Measurements from ENCODE around the gene IFNAR2.

The IFNAR2 gene

DNA sequence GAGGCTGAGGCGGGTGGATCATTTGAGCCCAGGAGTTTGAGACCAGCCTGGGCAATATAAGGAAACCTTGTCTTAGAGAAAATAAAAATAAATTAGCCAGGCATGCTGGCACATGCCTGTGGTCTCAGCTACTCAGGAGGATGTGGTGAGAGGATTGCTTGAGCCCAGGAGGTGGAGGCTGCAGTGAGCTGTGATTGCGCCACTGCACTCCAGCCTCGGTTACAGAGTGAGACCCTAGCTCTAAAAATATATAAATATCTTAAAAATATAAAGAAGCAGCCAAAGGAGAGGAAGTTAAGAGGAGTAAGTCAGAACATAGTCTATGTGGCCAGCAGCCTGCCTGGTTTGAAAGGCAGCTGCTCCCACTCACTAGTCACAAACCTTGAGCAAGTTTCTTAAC, 31.9 kb downstream of the IFNAR2 start:
- TF ChIP-seq, protein P1, sequence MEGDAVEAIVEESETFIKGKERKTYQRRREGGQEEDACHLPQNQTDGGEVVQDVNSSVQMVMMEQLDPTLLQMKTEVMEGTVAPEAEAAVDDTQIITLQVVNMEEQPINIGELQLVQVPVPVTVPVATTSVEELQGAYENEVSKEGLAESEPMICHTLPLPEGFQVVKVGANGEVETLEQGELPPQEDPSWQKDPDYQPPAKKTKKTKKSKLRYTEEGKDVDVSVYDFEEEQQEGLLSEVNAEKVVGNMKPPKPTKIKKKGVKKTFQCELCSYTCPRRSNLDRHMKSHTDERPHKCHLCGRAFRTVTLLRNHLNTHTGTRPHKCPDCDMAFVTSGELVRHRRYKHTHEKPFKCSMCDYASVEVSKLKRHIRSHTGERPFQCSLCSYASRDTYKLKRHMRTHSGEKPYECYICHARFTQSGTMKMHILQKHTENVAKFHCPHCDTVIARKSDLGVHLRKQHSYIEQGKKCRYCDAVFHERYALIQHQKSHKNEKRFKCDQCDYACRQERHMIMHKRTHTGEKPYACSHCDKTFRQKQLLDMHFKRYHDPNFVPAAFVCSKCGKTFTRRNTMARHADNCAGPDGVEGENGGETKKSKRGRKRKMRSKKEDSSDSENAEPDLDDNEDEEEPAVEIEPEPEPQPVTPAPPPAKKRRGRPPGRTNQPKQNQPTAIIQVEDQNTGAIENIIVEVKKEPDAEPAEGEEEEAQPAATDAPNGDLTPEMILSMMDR (conservative IDR thresholded peaks at IDR 0.05; ENCODE audit: low read length) = no peak
- DNase-seq (ENCODE audit: low read depth) = peak; percentile 78
- no peak overlapping the region for H3K4me3 ChIP-seq (ENCODE audit: low read length)

DNA sequence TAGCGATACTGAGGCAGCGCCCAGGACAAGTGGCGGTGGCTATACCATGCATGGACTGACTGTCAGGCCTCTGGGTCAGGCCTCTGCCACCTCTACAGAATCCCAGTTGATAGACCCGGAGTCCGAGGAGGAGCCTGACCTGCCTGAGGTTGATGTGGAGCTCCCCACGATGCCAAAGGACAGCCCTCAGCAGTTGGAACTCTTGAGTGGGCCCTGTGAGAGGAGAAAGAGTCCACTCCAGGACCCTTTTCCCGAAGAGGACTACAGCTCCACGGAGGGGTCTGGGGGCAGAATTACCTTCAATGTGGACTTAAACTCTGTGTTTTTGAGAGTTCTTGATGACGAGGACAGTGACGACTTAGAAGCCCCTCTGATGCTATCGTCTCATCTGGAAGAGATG, 33.2 kb downstream of the IFNAR2 start:
- H3K4me3 ChIP-seq (ENCODE audit: low read length) = no peak overlapping the region
- TF ChIP-seq, protein P1 (conservative IDR thresholded peaks at IDR 0.05; ENCODE audit: low read length) = no peak
- DNase-seq (ENCODE audit: low read depth) = no peak

DNA sequence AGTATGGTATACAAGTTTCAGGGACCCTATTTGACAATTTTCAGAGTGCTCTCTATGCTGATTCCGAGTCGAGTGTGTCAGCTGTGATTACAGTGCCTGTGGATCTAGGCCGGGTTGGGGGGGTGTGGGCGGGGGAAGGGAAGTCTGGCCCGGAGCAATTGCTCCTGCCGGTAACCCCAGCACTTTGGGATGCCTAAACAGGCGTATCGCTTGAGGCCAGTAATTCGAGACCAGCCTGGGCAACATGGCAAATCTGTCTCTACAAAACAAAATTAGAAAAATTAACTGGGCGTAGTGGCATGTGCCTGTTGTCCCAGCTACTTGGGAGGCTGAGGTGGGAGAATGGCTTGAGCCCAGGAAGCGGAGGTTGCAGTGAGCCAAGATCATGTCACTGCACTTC, 34.8 kb downstream of the IFNAR2 start:
- H3K4me3 ChIP-seq (ENCODE audit: low read length) = no peak overlapping the region
- TF ChIP-seq, protein P1 (conservative IDR thresholded peaks at IDR 0.05; ENCODE audit: low read length) = no peak
- no peak for DNase-seq (ENCODE audit: low read depth)

DNA sequence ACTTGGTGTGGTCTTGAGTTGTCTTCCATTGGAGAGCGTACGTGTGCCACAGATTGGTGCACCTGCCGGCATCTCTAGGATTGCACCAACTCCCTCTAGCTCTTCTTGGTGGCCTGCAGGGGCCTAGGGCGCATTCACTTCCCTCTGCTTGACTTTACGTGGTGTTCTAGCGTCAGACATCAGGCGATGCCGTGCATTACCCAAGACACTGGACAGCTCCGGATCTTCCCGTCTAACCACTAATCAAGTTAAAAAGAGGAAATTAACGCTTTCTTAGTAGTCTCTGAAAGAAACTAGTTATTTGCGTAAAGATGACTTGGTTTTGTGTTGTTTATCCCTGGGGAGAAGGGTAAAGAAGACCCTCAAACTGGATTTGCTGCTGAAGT, 35.9 kb downstream of the IFNAR2 start:
- no peak for DNase-seq (ENCODE audit: low read depth)

DNA sequence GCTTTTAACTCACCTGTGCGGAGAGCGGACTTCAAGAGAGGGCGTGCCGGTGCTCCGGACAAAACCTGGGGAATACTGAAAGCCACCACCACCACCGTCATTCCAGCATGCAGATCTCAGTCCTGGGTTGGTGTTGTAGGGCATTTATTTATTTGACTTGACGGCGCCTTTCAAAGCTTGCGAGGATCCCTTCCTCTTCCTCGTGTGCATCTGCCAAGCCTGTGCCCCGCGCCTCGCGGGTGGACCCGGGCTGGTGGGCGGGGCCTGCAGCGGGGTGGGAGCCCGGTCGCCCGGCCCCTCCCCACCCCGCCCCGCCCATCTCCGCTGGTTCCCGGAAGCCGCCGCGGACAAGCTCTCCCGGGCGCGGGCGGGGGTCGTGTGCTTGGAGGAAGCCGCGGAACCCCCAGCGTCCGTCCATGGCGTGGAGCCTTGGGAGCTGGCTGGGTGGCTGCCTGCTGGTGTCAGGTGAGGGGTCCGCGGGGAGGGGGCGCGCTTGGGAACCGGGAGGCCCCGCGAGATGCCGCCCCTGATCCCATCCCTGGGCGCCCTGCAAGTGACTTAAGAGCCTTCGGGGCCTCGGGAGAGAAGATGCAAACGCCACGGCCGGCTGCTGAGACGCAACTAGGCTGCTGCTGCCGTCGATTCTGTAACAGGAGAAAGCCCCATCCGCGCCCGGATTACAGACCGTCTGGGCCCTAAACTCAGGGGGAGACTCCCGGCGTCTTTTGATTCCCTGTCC, 36.5 kb downstream of the IFNAR2 start, which contains the start of gene IL10RB:
IL10RB (plus strand) TSS at position 318 of the 739 bp plus-strand sequence; CDS start at position 417, 99 bp downstream.
- TF ChIP-seq, protein P1 (conservative IDR thresholded peaks at IDR 0.05; ENCODE audit: low read length) = no peak
- peak within 1 kb of the TSS; percentile 80 for H3K4me3 ChIP-seq (ENCODE audit: low read length)
- DNase-seq (ENCODE audit: low read depth) = peak; percentile 44

More for the DNA sequence above, 35.9 kb downstream of the IFNAR2 start:
- TF ChIP-seq, protein P1 (conservative IDR thresholded peaks at IDR 0.05; ENCODE audit: low read length) = no peak
- peak overlapping the region; percentile 80 for H3K4me3 ChIP-seq (ENCODE audit: low read length)

DNA sequence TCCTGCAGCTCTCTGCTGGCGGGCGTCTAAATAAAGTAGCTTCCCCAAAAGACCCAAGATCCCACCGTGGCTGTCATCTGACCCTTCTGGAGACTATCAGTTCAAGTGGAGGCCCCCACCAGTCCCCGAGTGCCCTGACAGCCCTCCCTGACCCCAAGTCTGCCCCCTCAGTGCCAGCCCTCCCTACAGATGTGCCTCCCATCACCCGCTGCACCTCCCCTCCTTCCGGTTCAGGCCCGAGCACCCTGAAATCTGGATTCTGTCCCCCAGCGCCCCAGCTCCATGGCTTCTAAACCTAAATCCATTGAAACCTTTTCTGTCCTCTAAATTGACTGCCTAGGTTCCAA, 37.0 kb downstream of the IFNAR2 start:
- TF ChIP-seq, protein P1 (conservative IDR thresholded peaks at IDR 0.05; ENCODE audit: low read length) = no peak
- peak overlapping the region; percentile 80 for H3K4me3 ChIP-seq (ENCODE audit: low read length)
- DNase-seq (ENCODE audit: low read depth) = no peak

DNA sequence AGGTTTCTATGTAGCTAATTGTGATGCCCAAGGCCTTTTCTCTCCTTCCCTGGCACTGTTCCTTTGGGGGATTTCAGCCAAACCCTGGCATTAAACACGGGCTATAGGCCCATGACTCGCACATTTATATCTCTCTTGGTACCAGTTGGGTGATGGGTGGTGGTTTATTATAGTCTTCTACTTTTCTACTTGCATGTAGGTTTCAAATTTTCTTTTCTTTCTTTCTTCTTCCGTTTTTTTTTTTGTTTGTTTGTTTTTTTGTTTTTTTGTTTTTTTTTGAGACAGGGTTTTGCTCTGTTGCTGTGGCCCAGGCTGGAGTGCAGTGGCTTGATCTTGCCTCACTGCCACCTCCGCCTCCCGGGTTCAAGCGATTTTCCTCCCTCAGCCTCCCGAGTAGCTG, 37.5 kb downstream of the IFNAR2 start:
- TF ChIP-seq, protein P1 (conservative IDR thresholded peaks at IDR 0.05; ENCODE audit: low read length) = no peak
- no peak for DNase-seq (ENCODE audit: low read depth)
- peak overlapping the region; percentile 80 for H3K4me3 ChIP-seq (ENCODE audit: low read length)
